GM20000 (cell line): ENCODE data around the gene OR9Q1.
"Not testable (repeated sequence)": the region's sequence is repeated elsewhere in the genome, so short reads cannot be mapped to it uniquely, and the experiment has no call there.

Experiments used
- DNase-seq: peaks from one replicate; pipeline ENCODE4 v3.0.0; 2012; ENCODE audit warnings: low spot score
- CTCF ChIP-seq: IDR thresholded peaks from 2 replicates; pipeline ENCODE4 v1.5.1; 2012; ENCODE audit warnings: mild to moderate bottlenecking, control low read depth; ENCODE audit errors: extremely low read depth, missing control alignments

OR9Q1 gene

GRCh38 chr11:58195939-58196338 is 172.3 kb downstream of the OR9Q1 start:
- DNase-seq = no peak
- TF ChIP-seq CTCF = no peak

- TF ChIP-seq CTCF = no peak
- DNase-seq = no peak
Measured at GRCh38 chr11:58199271-58199670, 175.6 kb downstream of the OR9Q1 start.

- DNase-seq = no peak
- no peak for TF ChIP-seq CTCF
Measured at GRCh38 chr11:58204042-58204441, 180.4 kb downstream of the OR9Q1 start, which contains the start of gene OR1S2. Gene OR1S2 (minus strand): TSS chr11:58204142. CDS start chr11:58204142, 0 bp downstream.

GRCh38 chr11:58212420-58212819 is 188.7 kb downstream of the OR9Q1 start, which contains the start of gene OR1S1:
Gene OR1S1 (plus strand): TSS chr11:58212720.
- DNase-seq = not testable (repeated sequence)

GRCh38 chr11:58216476-58216875 is 192.8 kb downstream of the OR9Q1 start:
- TF ChIP-seq CTCF = no peak
- no peak for DNase-seq

- TF ChIP-seq CTCF = no peak
- no peak for DNase-seq
Measured at GRCh38 chr11:58222721-58223120, 199.0 kb downstream of the OR9Q1 start.

- TF ChIP-seq CTCF = no peak
- DNase-seq = no peak
Measured at GRCh38 chr11:58227956-58228615, 204.4 kb downstream of the OR9Q1 start.
